HG02973 (cell line): Measurements from ENCODE around the gene RIPOR2.
"Not testable (repeated sequence)": the region's sequence is repeated elsewhere in the genome, so short reads cannot be mapped to it uniquely, and the experiment has no call there.

Source experiments
- ATAC-seq: cut with Tn5 transposase; IDR thresholded peaks from one replicate; pipeline ENCODE4 v1.9.1; 2021; ENCODE audit warnings: moderate library complexity; ENCODE audit not compliant: unreplicated experiment

RIPOR2 gene

GRCh38 chr6:24775520-24776058 lies 160.2 kb downstream of the RIPOR2 start:
- ATAC-seq: no peak

- ATAC-seq: peak; percentile 87
These were observed 160.9 kb downstream of the RIPOR2 start, which contains the start of gene GMNN for GRCh38 chr6:24774696-24775519. TSS of gene GMNN (plus strand) at chr6:24774937. CDS start at chr6:24777247, 2,310 bp downstream.

- no peak for ATAC-seq
These were observed 167.4 kb downstream of the RIPOR2 start for GRCh38 chr6:24768361-24768760.

DNA sequence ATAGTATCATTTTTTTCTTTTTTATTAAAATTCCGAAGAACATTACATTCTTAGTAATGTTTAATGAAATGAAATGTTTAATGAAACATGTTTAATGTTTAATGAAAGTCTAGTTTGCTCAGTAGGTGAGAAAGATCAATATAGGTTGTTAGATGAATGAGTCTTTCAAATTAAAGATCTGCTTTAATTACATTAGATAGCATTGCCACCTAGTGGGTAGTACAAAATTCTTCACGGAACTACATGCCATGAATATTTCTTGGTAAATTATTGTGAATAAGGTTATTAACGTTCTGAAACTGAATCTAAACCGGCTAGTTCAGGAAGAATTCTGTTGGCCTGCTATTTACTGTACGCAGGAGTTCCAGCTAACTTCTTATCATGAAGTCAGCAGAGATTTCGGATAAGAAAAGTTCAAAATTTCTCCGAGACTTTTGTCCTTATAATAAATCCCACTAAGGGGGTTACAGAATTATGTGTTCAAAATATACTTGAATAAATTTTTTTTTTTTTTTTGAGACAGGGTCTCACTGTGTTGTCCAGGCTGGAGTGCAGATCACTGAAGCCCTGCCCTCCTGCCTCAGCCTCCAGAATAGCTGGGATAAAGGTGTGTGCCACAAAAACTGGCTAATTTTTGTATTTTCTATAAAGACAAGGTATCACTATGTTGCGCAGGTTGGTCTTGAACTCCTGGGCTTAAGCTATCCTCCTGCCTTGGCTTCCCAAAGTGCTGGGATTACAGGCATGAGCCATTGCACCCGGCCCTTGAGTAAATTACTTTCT lies 168.9 kb downstream of the RIPOR2 start:
- ATAC-seq: no peak

DNA sequence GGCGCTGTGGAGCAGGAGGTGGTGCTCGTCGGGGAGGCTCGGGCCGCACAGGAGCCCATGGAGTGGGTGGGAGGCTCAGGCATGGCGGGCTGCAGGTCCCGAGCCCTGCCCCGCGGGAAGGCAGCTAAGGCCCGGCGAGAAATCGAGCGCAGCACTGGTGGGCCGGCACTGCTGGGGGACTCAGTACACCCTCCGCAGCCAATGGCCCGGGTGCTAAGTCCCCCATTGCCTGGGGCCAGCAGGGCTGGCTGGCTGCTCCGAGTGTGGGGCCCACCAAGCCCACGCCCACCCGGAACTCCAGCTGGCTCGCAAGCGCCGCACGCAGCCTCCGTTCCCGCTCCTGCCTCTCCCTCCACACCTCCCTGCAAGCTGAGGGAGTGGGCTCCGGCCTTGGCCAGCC lies 169.8 kb downstream of the RIPOR2 start:
- ATAC-seq: not testable (repeated sequence)

DNA sequence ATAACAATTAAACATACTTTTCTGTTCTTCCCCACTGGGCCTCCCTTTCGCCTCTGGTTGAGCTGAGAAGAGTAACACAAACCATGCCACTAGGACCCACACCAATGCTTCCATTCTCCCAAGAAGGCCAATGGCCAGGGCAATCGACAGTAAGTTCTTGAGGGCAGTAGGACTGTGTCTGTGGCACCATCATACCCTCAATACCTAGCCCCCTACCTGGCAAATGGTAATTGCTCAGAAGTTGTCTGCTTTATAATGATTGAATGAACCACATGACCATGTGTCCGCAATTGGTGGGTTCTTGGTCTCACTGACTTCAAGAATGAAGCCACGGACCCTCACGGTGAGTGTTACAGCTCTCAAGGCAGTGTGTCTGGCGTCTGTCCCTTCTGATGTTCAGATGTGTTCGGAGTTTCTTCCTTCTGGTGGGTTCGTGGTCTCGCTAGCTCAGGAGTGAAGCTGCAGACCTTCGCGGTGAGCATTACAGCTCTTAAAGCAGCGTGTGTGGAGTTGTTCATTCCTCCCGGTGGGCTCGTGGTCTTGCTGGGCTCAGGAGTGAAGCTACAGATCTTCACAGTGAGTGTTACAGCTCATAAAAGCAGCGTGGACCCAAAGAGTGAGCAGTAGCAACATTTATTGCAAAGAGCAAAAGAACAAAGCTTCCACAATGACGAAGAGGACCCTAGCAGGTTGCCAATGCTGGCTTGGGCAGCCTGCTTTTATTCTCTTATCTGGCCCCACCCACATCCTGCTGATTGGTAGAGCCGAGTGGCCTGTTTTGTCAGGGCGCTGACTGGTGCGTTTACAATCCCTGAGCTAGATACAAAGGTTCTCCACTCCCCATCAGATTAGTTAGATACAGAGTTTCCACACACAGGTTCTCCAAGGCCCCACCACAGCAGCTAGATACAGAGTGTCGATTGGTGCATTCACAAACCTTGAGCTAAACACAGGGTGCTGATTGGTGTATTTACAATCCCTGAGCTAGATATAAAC lies 170.6 kb downstream of the RIPOR2 start:
- not testable (repeated sequence) for ATAC-seq

DNA sequence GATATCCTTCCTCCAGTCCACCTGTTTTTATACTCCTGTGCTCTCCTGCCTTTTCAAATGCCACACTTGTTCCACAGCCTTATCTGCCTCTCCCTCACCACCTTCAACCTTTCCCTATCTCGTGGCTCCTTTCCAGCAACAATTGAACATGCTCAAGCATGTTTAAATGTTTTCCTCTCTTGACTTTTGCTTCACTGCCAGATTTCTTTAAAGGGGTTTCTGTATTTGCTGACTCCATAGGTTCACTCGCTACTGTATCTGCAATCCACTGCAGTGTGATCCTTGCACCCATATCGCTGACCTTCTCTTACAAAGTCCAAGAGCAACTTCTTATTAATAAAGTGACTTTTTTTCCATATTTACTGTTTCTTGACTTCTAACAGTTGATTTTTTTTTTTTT lies 172.2 kb downstream of the RIPOR2 start:
- no peak for ATAC-seq

DNA sequence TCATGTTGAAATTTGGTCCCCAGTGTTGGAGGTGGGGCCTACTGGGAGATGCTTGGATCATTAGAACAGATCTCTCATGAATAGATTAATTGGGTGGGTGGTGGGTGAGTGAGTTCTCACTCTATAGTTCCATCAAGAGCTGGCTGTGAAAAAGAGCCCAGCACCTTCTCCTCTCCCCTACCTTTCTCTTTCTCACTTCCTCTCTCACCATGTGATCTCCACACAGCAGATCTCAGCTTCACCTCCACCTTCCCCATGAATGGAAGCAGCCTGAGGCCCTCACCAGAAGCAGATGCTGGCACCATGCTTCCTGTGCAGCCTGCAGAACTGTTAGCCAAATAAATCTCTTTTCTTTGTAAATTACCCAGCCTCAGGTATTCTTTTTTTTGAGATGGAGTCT lies 173.9 kb downstream of the RIPOR2 start:
- no peak for ATAC-seq

DNA sequence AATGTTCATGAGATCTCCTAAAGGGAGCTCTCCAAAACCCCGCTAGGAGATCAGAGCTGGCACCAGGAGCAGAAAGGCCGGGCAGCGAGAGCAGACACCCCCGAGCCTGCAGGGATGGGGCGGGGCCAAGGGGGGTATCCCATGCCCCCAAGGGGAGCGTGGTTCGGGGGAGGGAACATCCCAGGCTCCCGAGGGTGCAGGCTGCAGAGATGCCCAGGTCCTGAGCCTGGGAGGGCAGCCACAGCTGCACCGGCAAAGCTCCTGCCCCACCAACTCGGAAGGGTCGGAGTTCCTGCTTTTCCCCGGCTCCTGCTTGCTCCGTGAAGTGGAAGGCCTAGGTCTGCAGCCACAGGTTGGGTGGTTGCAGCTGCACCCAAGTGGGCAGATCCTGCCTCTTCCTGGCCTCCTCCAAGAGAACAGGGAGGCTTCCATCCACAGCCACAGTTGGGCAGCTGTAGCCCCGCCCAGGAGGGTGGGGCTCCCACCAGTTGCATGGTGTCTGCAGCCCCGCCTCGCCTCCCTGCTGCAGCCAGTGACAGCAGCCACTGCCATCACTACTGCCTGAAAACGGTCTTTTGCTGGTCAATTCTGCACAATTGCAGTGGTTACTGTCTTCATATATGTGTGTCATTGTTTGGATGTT lies 174.4 kb downstream of the RIPOR2 start:
- no peak for ATAC-seq

DNA sequence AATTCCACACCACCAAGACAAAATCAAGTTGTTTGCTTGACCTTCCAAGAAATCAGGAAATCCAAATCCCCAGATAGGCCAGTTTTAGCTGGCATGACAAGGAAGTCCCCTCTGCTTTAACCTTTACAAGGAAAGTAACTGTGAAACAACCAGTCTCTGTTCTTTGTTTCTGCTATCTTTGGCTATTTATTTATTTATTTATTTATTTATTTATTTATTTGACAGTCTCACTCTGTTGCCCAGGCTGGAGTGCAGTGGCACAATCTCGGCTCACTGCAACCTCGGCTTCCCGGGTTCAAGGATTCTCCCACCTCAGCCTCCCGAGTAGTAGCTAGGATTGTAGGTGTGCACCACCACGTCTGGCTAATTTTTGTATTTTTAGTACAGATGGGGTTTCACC lies 175.6 kb downstream of the RIPOR2 start:
- ATAC-seq: no peak

GRCh38 chr6:24759718-24760117 lies 176.0 kb downstream of the RIPOR2 start:
- ATAC-seq: no peak

DNA sequence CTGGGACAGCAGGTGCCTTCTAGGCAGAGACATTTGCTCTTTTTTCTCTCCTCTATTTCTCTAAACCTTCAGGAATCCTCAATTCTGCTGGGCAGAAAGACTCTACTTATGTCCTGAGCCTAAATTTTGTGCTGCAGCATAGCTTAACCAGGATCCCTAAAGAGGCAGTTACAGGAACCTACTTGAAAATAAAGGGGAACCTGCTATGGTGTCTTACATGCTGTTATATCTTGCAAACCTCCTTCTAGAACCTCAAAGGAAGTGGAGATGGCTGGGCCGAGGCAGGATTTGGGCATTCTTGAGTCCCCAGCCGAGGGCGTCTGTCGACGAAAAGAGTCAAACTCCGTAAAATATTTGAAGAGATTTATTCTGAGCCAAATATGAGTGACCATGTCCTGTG lies 178.1 kb downstream of the RIPOR2 start:
- ATAC-seq: no peak

- no peak for ATAC-seq
These were observed 180.5 kb downstream of the RIPOR2 start for GRCh38 chr6:24755279-24755678.

DNA sequence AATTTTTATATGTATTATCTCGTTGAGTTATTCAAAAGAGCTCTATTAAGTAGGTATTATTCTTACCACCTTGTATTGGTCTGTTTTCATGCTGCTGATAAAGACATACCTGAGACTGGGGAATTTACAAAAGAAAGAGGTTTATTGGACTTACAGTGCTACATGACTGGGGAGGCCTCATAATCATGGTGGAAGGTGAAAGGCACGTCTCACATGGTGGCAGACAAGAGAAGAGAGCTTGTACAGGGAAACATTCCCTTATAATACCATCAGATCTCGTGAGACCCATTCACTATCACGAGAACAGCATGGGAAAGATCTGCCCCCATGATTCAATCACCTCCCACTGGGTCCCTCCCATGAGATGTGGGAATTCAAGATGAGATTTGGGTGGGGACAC lies 181.4 kb downstream of the RIPOR2 start:
- not testable (repeated sequence) for ATAC-seq
